A172 (cell line): Measurements from ENCODE around the gene CEP63. TPM values are rescaled to one million over a fixed set of nuclear protein-coding genes. Genes with fewer than 3 reads are reported as not detected.

Experiments
- DNase-seq: peaks from one replicate; pipeline ENCODE4 v3.0.0-alpha.2; 2015; ENCODE audit warnings: low spot score
- total RNA-seq: library from RNA; depleted of rRNA; stranded (reverse); fragments of >200 nt; shearing (Covaris generic); gene quantifications from 2 replicates; pipeline ENCODE4 v1.2.3, GENCODE V29; 2014

CEP63 gene
- total RNA-seq, 1 experiment from 2014 or later = 26.2 TPM

DNA sequence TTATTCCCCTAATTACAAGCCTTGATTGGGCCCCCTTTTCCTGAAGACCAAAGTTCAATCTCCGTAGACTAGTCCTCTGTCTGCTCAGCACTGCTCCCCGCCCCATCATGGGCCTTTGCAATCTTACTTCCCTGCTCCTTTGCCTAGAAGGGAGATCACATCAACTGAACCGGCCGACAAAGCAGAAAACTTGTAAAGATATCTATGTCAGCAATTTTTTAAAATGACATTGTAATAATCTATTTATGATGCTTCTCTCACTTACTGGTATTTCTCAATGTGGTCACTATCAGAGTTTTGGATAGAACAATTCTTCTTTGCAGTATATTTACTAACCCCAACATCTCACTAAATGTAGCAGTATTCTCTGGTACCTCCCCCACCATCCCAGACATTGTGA lies 17.3 kb upstream of the CEP63 start:
- no peak for DNase-seq

DNA sequence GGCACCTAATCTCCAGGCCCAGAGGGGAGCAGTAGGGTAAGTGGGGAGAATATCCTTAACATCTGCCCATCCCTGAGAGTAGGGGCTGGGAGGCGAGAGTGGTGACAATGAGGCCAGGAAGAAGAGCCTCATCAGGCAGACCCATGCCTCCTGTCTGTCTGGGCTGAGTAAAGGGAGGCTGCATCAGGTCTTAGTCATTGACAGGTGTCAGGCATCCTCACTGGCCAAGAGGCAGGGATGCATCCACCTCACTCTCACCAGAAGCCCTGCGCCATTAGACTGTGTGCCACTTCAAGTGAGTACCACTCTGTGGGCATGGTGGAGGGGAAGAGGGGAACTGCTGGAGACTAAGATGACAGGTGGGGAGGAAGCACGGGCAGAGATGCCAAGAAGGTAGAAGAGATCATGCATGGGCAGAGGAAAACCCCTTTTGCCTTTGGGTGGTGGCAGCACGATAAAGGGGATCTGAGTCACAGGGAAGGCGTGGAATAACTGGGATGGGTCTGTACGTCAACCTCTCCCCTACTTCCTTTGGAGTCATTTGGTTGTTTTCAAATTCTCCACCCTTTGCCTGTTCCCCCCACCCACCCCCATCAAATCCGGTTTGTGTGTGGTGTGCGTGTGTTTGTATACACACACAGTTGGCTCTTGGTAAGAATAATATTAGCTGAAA lies 14.2 kb upstream of the CEP63 start:
- DNase-seq = peak; percentile 93

- no peak for DNase-seq
These were observed 13.0 kb upstream of the CEP63 start for GRCh38 chr3:134472831-134473230.

GRCh38 chr3:134473868-134474546 lies 11.8 kb upstream of the CEP63 start:
- peak; percentile 84 for DNase-seq

DNA sequence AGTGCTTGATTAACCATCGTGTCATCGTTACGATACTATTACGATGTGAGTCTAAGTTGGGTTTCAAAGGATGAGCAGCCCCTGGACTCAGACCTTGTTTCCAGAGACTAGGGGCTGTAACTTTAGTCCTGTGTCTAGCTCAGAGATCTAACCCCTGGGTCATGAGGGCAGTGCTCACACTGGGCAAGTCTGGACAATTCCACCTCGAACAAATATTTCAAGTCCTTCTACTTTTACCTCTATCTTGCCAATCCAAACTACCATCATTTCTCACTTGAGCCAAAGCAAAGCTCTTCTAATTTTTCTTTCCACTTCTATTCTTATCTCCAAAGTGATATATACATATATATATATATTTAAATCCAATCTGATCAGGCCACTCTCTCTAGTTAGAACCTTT lies 10.9 kb upstream of the CEP63 start:
- DNase-seq = no peak

GRCh38 chr3:134476306-134476705 lies 9.6 kb upstream of the CEP63 start:
- peak; percentile 76 for DNase-seq

- DNase-seq = no peak
These were observed 8.9 kb upstream of the CEP63 start for GRCh38 chr3:134477002-134477401.

- no peak for DNase-seq
These were observed 7.9 kb upstream of the CEP63 start for GRCh38 chr3:134477938-134478337.

GRCh38 chr3:134480546-134480945 lies 5.3 kb upstream of the CEP63 start:
- DNase-seq = no peak

DNA sequence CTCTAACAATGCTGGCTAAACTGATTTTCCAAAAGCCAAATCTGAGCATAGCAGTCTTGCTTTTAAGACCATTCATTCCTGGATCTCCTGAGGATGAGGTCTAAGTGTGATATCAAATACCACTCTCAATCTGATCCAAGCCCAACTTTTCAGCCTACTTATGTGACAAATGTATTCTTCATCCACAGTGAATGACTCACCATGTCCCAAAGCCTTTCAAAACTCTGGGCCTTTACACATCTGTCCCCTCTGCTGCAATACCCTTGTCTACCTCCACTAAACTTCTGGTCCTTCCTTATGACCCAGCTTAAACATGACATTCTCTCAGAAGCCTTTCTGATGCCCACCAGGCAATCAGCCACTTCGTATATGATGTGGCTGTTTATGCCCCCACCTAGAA lies 4.7 kb upstream of the CEP63 start:
- no peak for DNase-seq

DNA sequence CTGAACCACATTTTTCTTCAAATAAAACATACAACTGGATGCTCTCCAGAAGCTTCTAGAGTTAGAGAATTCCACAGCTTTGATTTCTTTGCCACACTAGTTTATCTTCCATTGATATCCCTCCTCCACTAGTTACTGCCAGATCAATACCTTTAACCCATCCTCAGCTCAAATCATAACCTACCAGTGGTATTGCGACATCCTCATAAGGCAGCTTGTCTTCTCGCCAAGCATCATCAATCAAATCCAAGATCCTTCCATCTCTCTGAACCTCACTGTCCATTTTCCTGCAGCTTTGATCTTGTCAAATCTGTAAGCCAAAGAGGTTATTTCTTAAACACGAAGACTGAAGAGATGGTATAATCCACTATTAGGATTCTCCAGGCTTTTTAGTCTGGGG lies 3.2 kb upstream of the CEP63 start:
- DNase-seq = no peak

- peak; percentile 79 for DNase-seq
These were observed 2.5 kb upstream of the CEP63 start for GRCh38 chr3:134483195-134483900.

- peak; percentile 39 for DNase-seq
These were observed 661 bp upstream of the CEP63 start for GRCh38 chr3:134485075-134485717.

GRCh38 chr3:134486577-134487041 lies 752 bp downstream of the CEP63 start:
- DNase-seq = peak; percentile 29

GRCh38 chr3:134487406-134487805 lies 1.5 kb downstream of the CEP63 start:
- no peak for DNase-seq

GRCh38 chr3:134494495-134494894 lies 8.6 kb downstream of the CEP63 start:
- no peak for DNase-seq

GRCh38 chr3:134495980-134496379 lies 10.1 kb downstream of the CEP63 start:
- no peak for DNase-seq

DNA sequence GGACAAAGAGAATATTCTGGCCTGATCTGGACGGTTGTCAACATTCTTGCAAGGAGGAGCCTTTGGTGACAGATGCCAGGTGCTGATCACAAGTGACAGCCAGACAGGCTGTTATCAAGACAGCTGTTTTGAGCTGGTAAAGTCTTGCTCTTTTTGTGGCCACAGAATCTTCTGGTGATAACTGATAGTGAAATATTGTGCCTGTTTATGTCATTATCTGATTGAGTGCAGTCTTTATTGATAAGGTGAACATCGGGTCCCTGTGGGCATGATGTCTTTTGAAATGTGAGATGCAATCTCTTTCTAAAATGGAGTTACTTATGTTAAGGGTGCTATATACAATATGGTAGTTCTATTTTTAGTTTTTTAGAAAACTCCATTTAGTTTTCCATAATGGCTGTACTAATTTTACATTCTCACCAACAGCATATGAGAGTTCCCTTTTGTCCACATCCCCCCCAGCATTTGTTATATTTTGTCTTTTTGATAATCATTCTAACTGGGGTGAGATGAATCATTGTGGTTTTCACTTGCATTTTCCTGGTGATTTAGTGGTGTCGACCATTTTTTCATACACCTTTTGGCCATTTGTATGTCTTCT lies 10.7 kb downstream of the CEP63 start:
- DNase-seq = peak; percentile 46

DNA sequence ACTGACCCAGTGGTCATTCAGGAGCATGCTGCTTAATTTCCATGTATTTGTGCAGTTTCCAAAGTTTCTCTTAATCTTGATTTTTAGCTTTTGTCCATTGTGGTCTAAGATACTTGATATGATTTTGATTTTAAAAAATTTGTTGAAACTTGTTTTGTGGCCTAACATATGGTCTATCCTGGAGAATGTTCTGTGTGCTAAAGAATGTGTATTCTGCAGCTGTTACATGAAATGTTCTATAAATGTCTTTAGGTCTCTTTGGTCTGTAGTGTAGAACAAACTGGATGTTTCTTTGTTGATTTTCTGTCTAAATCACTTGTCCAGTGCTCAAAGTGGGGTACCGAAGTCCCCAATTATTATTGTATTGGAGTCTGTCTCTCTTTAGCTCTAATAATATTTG lies 17.4 kb downstream of the CEP63 start:
- DNase-seq = no peak

DNA sequence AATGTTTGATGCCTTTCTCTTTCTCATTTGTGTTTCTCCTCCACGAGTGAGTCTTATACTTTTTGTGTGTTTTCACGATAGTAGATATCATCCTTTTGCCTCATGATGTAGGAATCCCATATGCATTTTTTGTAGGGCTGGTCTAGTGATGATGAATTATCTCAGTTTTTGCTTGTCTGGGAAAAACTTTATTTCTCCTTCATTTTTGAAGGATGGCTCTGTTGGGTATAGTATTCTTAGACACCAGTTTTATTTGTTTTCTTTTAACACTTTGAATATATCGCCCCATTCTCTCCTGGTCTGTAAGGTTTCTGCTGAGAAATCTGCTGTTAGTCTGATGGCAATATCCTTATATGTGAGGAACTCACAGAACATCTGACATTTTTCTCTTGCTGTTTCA lies 18.3 kb downstream of the CEP63 start:
- no peak for DNase-seq

- DNase-seq = no peak
These were observed 19.6 kb downstream of the CEP63 start for GRCh38 chr3:134505485-134505884.

GRCh38 chr3:134511500-134511899 lies 25.6 kb downstream of the CEP63 start:
- no peak for DNase-seq
